OCI-LY7 (cell line): ENCODE measurements around the gene SPATA31D1.

Experiments used
- EZH2phosphoT487 ChIP-seq: fragments of 200-600 bp; sonication (generic); IDR thresholded peaks from 2 replicates; pipeline ENCODE4 v1.6.1; 2018; ENCODE audit warnings: low read depth, borderline replicate concordance, mild to moderate bottlenecking, mixed run types, antibody characterized with exemption, low read length, moderate library complexity, mixed read lengths
- TF ChIP-seq, protein P1 (sequence below): fragments of 200-600 bp; sonication (generic); conservative IDR thresholded peaks from 2 replicates; pipeline ENCODE4 v1.5.1; 2014; ENCODE audit warnings: mild to moderate bottlenecking, antibody characterized with exemption, low read length, moderate library complexity, mixed read lengths

DNA sequence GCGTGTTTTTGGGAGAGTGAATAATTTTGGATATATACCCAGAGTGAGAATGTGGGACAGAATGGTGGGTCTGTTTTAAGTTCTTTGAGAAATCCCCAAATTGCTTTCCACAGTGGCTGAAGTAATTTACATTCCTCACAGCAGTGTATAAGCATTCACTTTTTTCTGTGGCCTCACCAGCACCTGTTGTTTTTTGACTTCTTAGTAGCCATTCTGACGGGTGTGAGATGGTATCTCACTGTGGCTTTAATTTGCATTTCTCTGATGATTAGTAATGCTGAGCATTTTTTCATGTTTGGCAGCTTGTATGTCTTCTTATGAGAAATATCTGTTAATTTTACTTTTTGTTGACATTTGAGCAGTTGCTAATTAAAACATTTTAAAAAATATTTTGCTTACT is 9.4 kb upstream of the SPATA31D1 start:
- TF ChIP-seq, protein P1, sequence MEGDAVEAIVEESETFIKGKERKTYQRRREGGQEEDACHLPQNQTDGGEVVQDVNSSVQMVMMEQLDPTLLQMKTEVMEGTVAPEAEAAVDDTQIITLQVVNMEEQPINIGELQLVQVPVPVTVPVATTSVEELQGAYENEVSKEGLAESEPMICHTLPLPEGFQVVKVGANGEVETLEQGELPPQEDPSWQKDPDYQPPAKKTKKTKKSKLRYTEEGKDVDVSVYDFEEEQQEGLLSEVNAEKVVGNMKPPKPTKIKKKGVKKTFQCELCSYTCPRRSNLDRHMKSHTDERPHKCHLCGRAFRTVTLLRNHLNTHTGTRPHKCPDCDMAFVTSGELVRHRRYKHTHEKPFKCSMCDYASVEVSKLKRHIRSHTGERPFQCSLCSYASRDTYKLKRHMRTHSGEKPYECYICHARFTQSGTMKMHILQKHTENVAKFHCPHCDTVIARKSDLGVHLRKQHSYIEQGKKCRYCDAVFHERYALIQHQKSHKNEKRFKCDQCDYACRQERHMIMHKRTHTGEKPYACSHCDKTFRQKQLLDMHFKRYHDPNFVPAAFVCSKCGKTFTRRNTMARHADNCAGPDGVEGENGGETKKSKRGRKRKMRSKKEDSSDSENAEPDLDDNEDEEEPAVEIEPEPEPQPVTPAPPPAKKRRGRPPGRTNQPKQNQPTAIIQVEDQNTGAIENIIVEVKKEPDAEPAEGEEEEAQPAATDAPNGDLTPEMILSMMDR: no peak
- TF ChIP-seq EZH2phosphoT487: no peak
